ENCODE results near the gene S100A9.

DNA sequence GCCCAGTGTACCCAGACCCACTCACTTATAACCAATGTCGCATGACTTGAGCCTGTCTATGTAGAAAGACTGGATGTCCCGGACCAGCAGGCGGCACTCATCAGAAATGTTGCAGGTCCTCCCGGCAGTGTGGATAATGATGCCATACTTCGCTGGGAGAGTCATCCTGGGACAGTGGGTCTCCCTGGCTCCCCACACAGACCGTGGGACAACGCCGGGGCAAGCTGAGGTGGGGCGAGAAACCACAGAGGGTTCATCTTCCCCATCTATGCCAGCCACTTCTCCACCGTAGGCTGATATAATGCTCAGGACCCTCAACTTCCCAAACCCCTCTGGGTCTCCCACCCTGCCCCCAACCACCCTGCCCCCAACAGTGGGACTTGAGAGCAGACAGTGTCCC lies 17.3 kb upstream of the S100A9 start:
- TF ChIP-seq CTCF (IDR thresholded peaks at IDR 0.05 in 2 of 3, conservative IDR thresholded peaks at IDR 0.05 in 1 of 3; ENCODE audit: borderline replicate concordance in 1 of 3, insufficient read depth in 1 of 3, low read depth in 2 of 3, low read length in 2 of 3) (no peak), ZFX (IDR thresholded peaks at IDR 0.05) (no peak), CEBPB (IDR thresholded peaks at IDR 0.05; ENCODE audit: low read depth) (no peak), POLR2AphosphoS5 (IDR thresholded peaks at IDR 0.05; ENCODE audit: low read depth, low read length) (no peak)
